GM18507 (cell line): ENCODE data around the gene NHERF1.

Experiments used
- DNase-seq: peaks from one replicate; pipeline ENCODE4 v3.0.0; 2011; ENCODE audit warnings: low read depth; ENCODE audit not compliant: insufficient read length; ENCODE audit errors: extremely low spot score
- FAIRE-seq: peaks from 2 replicates; lab custom pipeline; 2011; peaks lifted over from hg19 to GRCh38; lab: Jason Lieb, UNC

NHERF1 gene

DNA sequence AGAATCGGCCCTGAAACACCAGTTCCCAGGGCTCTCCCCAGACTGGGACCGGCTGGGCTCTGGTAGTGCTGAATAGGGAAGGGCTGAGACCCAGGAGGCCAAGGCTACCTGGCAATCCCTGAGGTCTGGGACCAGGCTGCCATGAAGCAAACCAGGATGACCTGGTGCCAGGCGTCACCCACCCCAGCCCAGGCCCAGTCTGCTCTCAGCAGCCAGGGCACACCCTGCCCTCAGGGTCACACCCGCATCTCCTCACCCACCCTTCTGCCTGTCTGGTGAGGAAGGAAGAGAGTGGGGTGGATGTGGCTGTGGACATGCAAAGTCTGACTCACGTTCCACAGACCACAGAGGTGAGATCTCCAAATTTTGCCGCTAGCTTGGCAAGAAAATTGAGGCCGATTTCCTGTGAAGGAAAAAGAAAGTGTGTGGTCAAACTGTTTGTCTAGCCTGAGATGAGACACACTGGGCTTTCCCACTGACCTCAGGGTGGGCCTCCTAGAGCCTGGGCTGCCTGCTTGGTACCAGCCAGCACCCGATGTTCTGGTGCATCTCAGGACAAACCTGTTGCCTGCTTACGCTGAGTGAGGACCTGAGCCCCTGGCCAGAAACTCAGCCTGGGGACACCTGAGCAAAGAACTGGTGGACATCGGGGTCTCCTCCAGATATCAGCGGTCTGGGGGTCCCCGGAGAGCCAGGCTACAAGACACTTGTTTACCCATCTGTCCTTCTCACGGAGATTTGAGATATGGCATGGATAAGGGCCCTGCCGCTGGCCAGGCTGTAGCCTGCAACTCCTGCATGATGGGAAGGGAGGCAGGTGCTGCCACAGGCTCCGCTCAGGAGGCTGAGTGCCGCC is 17.7 kb upstream of the NHERF1 start:
- peak; percentile 67 for FAIRE-seq
- DNase-seq = no peak

DNA sequence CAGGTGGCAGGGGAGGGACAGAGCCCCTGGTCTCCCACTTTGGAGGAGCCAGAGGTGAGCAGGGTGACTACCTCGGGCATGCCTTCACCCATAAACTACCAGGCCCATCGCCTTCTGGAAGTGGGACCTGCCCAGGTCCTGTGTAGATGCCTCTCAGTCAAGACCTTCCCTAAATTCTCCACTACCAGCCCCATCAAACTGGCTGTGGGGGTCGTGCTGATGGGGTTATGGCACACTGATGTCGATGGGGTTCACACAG is 17.2 kb upstream of the NHERF1 start:
- DNase-seq (no peak), FAIRE-seq (no peak)

DNA sequence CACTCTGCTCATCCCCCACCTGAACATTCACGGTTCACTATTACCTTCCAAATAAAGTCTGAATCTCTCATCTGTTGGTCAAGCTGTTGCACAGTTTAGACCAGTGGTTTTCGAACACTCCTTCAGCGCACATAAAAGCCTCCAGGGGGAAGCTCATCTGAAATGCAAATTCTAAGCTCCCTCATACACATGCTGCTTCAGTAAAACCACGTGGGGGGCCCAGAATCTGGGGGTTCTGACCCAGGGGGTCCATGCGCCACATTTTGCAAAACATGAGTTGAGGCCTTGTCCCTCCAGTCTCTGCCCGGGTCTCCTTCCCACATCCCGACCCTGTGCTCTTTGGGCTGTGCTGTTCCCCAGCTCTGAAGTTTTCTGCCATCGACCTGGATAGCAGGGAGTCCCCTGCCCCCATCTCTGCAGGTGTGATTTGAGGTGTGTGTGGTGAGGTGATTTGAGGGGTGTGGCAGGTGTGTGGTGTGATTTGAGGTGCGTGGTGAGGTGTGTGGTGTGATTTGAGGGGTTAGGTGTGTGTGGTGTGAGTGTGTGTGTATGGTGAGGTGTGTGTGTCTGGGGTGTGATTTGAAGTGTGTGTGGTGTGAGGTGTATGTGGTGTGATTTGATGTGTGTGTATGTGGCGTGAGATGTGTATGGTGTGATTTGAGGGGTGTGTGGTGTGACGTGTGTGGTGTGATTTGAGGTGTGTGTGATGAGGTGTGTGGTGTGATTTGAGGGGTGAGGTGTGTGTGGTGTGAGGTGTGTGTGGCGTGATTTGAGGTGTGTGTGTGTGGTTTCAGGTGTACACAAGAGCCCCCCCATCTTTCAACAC is 16.2 kb upstream of the NHERF1 start:
- DNase-seq (no peak), FAIRE-seq (no peak)

DNA sequence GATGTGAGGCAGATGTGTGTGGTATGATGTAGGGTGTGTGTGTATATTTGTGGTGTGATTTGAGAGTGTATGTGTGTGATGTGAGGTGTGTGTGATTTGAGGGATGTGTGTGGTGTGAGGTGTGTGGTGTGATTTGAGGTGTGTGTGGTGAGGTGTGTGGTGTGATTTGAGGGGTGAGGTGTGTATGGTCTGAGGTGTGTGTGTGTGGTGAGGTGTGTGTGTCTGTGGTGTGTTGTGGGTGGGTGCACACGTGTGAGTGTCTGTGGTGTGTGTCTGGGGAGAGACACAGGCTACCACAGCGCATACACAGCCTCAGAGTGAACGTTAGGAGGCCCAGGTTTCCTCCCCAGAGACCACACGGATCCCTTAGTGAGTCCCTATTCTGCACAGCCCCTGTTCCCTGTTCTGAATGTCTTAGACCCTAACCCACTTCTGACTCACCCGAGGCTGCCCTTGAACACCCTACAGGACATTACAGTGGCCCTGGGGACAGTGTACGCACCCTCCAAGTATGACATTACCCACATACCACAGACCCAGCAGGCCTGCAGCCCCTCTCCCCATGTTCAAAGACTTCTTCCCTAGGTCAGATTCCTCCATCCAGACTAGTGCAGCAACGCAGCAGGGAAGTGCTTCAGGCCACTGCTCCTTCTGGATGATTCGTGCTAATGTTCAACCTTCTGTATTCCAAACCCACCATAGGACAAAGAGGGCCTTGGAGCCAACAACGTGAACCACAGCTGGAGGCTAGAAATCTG is 14.9 kb upstream of the NHERF1 start:
- DNase-seq = no peak
- peak; percentile 59 for FAIRE-seq

DNA sequence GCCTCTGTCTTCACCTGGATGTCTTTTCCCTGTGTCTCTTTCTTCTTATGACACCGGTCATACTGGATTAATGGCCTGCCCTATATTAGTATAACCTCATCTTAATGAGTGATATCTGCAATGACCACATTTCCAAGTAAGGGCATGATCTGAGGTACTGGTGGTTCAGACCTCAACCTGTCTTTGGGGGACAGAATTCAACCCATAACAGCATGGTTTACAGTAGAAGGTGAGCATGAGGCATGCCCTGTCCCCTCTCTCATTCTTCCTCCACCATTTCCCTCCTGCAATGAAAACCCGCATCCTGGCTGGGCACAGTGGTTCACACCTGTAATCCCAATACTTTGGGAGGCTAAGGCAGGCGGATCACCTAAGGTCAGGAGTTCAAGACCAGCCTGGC is 14.2 kb upstream of the NHERF1 start:
- FAIRE-seq (no peak), DNase-seq (no peak)

DNA sequence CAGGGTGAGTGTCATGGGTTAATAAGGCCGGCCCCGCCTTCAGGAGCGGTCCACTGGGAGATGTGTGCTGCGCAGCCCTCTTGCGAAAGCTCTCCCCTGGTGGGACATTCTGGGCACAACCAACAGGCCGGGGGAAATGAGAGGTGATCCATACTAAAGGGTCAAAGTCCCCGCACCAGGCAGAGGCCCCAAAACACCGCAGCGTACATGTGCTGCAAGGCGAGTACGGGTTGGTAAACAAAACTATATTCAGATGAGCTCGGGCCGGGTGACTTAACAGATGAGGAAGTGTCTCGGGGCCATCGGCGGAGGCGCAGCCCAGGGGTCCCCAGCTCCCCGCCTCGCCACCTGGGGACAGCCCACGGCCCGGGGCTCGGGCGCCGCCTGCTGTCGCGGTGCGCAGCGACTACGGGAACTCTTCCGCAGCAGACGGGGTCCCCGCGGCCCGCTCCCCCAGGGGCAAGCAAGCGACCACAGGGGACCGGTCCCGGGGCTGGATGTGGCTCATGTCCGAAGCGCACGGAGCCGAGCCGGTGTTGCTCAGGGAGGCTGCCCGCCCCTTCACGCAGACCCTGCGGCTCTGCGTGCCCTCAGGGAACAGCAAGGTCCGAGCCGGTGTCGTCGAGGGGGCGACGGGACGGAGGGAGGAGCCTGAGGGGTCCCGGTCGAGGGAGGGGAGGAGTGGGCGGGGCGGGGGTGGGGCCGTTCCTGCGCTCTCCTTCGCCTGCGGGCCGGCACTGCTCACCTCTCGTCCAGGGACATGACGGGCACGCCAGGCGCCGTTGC is 11.7 kb upstream of the NHERF1 start, which contains the start of gene RAB37:
Gene RAB37, plus strand, starts transcription at position 744 of the 786 bp plus-strand sequence. Its CDS starts 17 bp downstream, at position 761.
- DNase-seq (no peak), FAIRE-seq (peak; percentile 46)

DNA sequence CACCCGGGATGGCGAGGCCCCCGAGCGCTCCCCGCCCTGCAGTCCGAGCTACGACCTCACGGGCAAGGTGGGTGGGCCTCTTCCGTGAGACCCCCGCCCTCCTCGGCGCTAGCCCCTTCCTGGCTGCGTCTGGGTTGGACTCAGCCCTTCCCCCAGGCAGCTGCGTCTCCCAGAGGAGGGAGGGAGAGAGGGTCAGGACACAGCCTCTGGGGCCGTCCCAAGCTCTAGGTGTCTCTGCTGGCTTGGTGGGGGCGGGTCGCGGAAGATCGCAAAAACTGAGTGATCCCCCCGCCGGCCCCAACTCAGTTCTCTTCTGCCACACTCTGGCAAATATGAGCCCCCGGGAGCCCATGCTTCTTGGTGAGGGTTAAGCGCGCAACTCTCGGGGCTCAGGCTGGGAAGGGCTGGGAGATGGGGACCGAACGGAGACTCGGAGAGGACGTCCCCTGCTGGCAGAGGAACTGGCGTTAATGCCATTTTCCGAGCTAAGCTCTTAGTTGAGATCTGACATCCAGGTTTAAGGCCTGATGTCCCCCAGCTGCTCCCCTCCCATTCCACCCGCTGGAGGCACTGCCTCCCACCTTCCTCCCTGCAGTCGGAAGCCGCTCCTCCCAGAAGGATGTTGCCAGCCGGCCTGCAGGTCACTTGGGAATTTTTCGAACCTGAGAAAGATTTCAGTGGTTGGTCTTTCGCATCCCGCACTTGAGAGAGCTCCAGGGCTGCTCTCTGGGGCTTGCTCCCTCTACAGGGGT is 11.0 kb upstream of the NHERF1 start:
- FAIRE-seq = no peak
- no peak for DNase-seq

DNA sequence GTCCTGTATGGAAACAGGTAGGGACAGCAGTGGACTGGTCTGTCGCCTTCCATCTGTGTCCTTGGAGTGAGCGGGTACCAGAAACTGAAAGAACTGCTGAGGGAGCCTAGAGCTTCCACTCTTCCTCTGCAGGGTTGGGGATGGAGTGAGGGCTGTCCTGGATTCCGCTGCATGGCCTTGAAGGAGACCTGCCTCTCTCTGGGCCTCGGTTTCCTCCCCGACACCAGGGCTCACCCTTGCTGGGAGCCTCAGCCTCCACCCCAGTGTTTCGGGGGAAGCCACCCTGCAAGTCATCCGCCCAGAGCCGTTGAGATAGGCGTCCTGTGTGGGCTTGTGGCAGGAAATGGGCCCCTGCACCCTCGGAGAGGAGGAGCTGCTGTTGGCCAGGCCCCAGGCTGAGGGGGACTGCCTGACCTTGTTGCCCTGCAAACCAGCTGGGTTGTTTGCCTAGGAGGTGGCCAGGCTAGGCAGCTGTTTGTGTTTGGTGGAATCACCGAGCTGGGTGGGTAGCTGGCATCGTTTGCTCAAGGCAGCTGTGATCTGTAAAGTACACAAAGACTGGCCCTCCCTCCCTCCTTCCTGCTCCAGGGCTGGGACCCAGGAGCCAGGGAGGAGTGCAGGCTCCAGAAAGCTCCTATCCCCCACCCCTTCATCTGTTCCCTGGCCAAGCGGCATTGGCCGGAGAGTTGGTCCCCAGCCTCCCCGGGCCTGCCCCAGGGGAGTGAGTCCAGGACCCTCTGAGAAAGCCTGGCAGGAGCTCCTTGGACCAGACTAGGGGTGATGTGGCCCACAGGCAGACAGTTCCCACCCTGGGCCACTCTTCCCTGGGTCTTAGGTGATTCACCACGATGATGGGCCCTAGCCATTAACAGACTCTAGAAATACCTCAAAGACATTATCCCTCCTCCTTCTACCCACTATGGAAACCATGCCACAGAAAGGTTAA is 10.1 kb upstream of the NHERF1 start:
- FAIRE-seq (peak; percentile 93), DNase-seq (no peak)

DNA sequence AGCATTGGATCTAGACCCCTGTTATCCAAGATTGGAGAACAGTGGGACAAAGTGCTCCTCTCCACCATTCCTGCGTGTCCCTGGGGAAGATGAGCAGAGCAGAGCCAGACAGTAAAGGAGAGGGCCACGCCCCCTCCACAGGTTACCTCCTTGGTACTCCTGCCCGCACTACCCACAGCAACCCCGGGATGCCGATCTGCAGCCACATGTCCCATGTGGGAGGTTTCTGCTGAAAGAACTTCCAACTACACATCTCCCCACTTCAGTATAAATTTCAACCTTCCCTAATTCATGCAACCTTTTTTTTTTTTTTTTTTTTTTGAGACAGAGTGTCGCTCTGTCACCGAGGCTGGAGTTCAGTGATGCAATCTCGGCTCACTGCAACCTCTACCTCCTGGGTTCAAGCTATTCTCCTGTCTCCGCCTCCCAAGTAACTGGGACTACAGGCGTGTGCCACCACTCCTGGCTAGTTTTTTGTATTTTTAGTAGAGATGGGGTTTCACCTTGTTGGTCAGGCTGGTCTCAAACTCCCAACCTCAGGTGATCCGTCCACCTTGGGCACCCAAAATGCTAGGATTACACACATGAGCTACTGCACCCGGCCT is 9.1 kb upstream of the NHERF1 start:
- no peak for FAIRE-seq

DNA sequence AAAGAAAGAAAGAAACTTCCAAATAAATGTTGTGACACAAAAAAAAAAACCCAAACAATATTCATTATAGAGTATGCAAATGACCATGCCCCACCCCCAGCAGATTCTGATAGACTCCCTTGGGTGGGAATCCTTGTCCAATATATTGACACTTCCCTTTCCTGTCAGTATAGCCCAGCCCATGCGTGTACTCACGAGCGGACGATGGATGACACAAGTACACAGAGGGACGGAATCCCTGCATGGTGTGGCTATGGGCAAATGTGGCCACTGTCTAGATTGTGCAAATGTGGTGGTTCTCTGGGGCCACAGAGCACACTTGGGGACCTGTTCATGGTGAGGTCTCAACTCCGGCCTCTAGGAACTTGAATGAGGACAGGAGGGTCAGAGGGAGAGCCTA is 8.3 kb upstream of the NHERF1 start:
- DNase-seq (no peak), FAIRE-seq (no peak)

More for the DNA sequence above, 9.1 kb upstream of the NHERF1 start:
- no peak for DNase-seq

DNA sequence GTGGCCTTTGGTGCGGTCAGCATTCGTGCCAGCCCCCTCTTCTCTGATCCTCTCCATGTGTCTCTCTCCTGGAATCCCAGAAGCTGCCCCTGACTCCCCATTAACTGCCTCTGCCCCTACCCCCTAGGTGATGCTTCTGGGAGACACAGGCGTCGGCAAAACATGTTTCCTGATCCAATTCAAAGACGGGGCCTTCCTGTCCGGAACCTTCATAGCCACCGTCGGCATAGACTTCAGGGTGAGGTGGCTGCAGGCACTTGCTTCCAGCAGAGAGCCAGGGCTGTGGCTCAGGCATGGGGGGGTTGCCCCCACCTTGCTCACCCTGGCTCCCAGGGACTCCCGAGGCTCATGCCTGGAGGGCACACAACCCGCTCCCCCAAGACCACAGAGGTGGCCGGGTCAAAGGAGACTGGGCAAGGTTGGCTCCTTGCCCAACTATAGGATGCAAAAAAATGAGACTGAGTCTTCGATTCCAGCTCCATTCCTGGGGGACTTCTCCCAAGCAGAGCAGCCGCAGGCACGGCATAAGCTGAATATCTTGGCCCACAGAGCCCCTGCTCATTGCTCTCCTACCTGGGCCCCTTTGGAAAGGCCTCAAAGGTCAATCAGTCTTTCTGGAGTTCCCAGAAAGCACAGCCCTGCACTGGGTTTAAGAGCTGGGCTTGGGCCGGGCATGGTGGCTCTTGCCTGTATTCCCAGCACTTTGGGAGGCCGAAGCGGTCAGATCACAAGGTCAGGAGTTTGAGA is 7.6 kb upstream of the NHERF1 start:
- DNase-seq = no peak
- FAIRE-seq = no peak

DNA sequence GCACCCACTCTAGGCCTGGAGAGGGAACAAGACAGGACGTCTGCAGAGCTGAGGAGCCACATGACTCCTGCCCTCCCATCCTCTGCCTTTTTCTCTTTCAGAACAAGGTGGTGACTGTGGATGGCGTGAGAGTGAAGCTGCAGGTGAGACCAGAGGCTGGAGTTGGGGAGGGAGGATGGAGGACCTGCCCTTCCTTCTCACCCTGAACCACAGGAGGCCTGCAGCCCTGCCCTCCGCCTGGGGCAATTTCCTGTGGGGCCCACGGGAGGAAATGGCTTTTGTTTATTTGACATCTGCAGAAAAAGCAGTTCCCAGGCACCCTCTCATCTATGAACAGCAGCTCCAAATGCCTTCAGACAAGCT is 6.3 kb upstream of the NHERF1 start:
- DNase-seq (no peak), FAIRE-seq (peak; percentile 95)

DNA sequence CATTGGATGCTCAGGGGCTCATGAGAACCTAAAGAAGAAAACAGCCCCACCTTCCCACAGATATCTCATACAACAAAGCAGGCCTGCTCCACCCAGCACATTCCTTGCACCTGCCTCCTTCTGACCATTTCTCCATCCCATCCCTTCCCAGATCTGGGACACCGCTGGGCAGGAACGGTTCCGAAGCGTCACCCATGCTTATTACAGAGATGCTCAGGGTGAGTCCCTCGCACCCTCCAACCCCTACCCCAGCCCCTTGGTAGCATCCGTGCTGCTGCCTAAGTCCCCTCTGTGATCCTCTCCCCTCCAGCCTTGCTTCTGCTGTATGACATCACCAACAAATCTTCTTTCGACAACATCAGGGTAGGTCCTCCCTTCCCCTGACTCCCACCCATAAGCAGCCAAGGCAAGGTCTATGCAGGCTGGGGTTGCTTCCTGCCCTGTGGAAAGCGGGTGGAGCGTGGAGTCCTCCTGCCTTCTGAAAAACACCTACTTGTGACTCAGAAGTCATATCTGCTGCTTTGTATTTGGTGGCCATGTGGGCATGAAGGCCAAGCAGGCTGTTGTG is 5.4 kb upstream of the NHERF1 start:
- FAIRE-seq = no peak
- DNase-seq = no peak

DNA sequence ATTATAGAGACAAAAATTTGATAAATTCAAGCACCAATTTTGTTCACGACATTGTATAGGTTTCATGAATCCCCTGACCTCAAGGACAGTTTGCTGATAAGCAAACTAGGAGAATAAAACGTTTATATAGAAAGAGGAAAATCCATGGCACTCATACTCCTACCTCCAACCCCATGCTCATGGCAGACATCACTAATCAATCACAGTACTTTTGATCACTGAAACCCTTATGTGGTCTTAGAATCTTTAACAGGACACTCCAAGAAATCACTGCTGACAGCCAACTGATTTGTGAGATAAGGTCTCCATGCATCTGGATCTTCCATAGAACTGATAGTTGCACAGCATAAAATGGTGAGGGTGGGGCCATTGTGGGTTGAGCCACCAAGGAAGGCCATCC is 4.7 kb upstream of the NHERF1 start:
- DNase-seq (no peak), FAIRE-seq (no peak)

DNA sequence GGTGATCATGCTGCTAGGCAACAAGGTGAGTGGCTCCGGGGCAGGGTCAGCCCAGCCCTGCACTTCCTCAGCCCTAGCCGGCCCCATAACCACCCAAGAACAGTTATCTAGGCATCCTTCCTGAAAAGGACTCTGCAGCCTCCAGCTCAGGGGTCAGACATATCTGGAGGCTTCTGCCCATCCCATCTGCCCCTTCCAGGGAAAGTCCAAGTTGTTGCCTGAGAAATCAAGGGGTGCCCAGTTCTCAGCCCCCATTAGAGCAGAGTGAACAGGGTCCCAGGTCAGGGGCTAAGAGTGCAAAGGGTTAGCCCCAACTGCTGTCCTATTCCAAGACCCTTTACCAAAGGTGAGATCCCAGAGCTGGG is 4.1 kb upstream of the NHERF1 start:
- FAIRE-seq = no peak
- no peak for DNase-seq

DNA sequence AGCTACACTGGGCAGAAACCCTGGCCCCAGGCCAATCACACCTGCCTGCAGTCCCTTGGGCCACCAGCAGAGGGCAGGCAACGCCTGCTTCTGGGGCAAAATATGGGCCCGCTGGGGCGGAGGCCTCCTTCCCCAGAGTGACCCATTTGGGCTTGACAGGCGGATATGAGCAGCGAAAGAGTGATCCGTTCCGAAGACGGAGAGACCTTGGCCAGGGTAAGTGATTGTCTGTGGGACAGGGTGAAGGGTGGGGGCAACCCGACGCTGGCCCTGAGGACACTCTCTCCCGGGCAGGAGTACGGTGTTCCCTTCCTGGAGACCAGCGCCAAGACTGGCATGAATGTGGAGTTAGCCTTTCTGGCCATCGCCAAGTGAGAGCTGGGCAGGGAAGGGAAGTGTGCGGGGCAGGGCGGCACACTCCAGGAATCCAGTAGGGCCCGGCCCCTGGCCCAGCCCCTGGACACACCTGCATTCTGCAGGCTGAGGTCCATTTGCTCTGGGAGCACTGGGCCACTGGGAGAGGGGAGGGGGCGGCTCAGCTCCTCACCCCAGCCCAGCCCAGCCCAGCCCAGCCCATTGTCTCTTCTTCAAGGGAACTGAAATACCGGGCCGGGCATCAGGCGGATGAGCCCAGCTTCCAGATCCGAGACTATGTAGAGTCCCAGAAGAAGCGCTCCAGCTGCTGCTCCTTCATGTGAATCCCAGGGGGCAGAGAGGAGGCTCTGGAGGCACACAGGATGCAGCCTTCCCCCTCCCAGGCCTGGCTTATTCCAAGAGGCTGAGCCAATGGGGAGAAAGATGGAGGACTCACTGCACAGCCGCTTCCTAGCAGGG is 3.5 kb upstream of the NHERF1 start:
- DNase-seq (no peak), FAIRE-seq (peak; percentile 87)
